Left lung (tissue), 10 donors: ENCODE results near the gene DIPK1C. TPM values are rescaled to one million over a fixed set of nuclear protein-coding genes. Genes with fewer than 3 reads are reported as not detected.

ENCODE experiments used
- ATAC-seq: fragments of 200-7000 bp; cut with Tn5 transposase; one replicate; pipeline ENCODE4 v1.9.1; 2020; ENCODE audit warnings: moderate library complexity
- DNase-seq, 4 donors: peaks; one replicate each; pipeline ENCODE4 v3.0.0-alpha.2; 2013 to 2020
- H3K27ac ChIP-seq, 2 donors: fragments of 200-600 bp; sonication (generic) in 1 of 2; one replicate each; pipeline versions ENCODE4 v1.5.0 to v1.8.0; 2020 to 2021
- H3K27me3 ChIP-seq, 2 donors: fragments of 200-600 bp; sonication (generic) in 1 of 2; one replicate each; pipeline versions ENCODE4 v1.5.0 to v1.8.0; 2020 to 2021
- H3K36me3 ChIP-seq, 2 donors: fragments of 200-600 bp; sonication (generic) in 1 of 2; one replicate each; pipeline versions ENCODE4 v1.5.0 to v1.8.0; 2020 to 2021
- H3K4me1 ChIP-seq, 2 donors: fragments of 200-600 bp; one replicate each; pipeline ENCODE4 v1.8.0; 2021
- H3K4me3 ChIP-seq, 2 donors: fragments of 200-600 bp; sonication (generic) in 1 of 2; one replicate each; pipeline versions ENCODE4 v1.5.0 to v1.8.0; 2020 to 2021; ENCODE audit warnings: mild to moderate bottlenecking in 1 of 2
- H3K9me3 ChIP-seq, 2 donors: fragments of 200-600 bp; sonication (generic) in 1 of 2; one replicate each; pipeline versions ENCODE4 v1.5.0 to v1.8.0; 2020 to 2021
- intact Hi-C, 2 donors: fragments of 100-400 bp; cut with DNase I; formaldehyde crosslinking; loops; one replicate each; pipeline versions ENCODE4 v1.11.2 to v1.14.2; 2022
- polyA plus RNA-seq, 6 donors: library from polyadenylated mRNA; unstranded; fragments of 120-200 nt; gene quantifications; one replicate each; pipeline ENCODE4 v1.2.1, GENCODE V29; 2013; ENCODE audit not compliant: insufficient read length in 6 of 6
- total RNA-seq, 2 donors: library from RNA; stranded (reverse); fragmentation: NEBNext Ultra II Directional; extraction: Animal tissue kit (Norgen Biotek cat#: 25700); gene quantifications; one replicate each; pipeline ENCODE4 v1.2.1, GENCODE V29; 2021
- TF ChIP-seq, protein P1 (sequence below), 2 donors: fragments of 200-600 bp; sonication (generic) in 1 of 2; IDR thresholded peaks; one replicate each; pipeline versions ENCODE4 v1.5.0 to v1.8.0; 2021; ENCODE audit warnings: antibody characterized with exemption in 2 of 2
- donor health status: DM: no; HTN: yes; CAD: no.
- donor health status: DM: no; HTN: no; CAD: no.

The DIPK1C gene
- total and polyA plus RNA-seq, 8 donors, result 0.09 to 0.31 (median 0.21) TPM; not detected in 3

DNA sequence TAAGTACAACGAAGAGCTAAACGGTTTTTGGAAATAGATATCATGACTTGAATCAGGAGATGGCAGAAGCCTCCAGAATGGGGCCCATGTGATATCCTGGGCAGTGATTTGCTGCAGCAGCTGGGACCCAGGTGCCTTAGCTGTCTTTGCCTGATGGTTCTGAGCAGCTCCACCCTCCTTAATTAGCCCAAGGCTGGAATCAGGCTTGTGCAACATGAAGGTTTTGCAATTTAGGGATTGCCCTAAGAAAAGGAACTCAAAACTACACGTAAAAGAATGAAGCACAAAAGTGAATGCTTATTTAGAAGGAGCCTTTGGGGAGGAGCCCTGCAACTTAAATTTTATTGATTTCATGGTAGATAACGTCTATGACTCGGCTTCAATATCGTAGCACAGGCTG lies 21.8 kb upstream of the DIPK1C start:
- no peaks in the 10 kb centered on the region for H3K27me3 ChIP-seq
- H3K4me1 ChIP-seq, result peaks cover 0 to 24% of the 10 kb centered on the region in 2 donors
- H3K27ac ChIP-seq, result peak overlapping the region in 1 of 2 donors; percentile 50
- no peaks in the 10 kb centered on the region for H3K36me3 ChIP-seq
- intact Hi-C loops, result no loop called here
- no peak for DNase-seq
- H3K9me3 ChIP-seq, result no peaks in the 10 kb centered on the region
- ATAC-seq, result no peak
- H3K4me3 ChIP-seq, result no peak overlapping the region
- TF ChIP-seq, protein P1, sequence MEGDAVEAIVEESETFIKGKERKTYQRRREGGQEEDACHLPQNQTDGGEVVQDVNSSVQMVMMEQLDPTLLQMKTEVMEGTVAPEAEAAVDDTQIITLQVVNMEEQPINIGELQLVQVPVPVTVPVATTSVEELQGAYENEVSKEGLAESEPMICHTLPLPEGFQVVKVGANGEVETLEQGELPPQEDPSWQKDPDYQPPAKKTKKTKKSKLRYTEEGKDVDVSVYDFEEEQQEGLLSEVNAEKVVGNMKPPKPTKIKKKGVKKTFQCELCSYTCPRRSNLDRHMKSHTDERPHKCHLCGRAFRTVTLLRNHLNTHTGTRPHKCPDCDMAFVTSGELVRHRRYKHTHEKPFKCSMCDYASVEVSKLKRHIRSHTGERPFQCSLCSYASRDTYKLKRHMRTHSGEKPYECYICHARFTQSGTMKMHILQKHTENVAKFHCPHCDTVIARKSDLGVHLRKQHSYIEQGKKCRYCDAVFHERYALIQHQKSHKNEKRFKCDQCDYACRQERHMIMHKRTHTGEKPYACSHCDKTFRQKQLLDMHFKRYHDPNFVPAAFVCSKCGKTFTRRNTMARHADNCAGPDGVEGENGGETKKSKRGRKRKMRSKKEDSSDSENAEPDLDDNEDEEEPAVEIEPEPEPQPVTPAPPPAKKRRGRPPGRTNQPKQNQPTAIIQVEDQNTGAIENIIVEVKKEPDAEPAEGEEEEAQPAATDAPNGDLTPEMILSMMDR (IDR thresholded peaks at IDR 0.05), result no peak

DNA sequence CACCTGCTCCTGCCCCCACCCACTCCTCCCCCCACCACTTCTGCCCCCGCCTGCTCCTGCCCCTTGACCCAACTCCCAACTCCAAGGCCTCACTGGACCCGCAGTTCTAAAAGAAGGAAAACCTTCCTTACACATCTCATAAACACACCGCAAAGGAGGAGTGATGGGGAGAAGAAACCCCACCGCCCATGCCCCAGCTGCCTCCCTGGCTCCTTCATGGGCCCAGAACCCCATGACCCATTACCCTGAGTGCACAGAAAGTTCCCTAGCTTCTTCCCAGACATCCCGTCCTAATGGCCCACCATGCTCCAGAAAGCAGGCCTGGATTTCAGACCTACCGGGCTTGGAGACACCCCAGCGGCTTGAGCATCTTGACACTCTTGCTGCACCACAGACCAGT lies 21.2 kb upstream of the DIPK1C start:
- Histone ChIP-seq H3K27me3 (no peaks in the 10 kb centered on the region), H3K9me3 (no peaks in the 10 kb centered on the region), H3K27ac (no peak overlapping the region), H3K4me3 (no peak overlapping the region), H3K36me3 (no peaks in the 10 kb centered on the region), H3K4me1 (peaks cover 0 to 24% of the 10 kb centered on the region in 2 donors)
- ATAC-seq (no peak), DNase-seq (no peak)
- intact Hi-C loops, result no loop called here
- TF ChIP-seq, protein P1 (IDR thresholded peaks at IDR 0.05), result no peak

DNA sequence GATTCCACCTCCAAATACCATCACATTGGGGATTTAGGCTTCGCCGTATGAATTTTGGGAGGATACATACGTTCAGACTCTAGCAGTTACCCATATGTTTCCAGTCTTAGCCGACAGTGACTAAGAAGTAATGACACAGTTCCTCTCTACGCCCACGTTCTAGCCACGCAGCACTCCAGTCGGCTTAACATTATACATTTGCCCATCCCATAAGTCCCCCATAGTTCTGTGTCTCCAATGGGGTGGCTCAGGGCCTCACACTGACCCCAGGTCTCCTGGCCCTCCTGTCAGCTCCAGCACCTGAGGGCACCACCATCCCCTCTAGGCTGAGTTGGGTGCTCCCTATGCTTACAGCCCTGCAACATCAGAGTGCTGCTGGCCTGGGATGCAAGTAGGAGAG lies 20.7 kb upstream of the DIPK1C start:
- TF ChIP-seq, protein P1 (IDR thresholded peaks at IDR 0.05), result no peak
- no peak for DNase-seq
- Histone ChIP-seq H3K9me3 (no peaks in the 10 kb centered on the region), H3K27me3 (no peaks in the 10 kb centered on the region), H3K4me1 (peaks cover 0 to 24% of the 10 kb centered on the region in 2 donors), H3K4me3 (no peak overlapping the region), H3K27ac (no peak overlapping the region), H3K36me3 (no peaks in the 10 kb centered on the region)
- intact Hi-C loops, result no loop called here
- ATAC-seq, result no peak

DNA sequence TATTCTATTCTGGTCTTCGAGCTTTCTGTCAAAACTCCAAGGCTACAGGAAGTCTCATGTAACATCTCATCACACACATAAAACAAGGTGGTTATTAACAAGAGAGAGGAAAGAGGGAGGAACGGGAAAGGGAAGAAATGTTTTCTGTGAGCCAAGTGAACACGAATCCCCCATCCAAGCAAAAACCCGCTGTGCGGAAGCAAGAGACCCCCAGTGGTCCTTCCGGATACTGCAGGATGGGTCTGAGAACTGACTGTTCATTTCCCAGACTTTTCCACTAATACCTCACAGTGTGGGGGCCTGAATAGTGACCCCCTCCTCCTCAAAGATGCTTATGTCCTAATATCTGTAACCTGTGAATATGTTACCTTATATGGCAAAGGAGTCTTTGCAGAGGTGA lies 19.0 kb upstream of the DIPK1C start:
- no peak overlapping the region for H3K27ac ChIP-seq
- TF ChIP-seq, protein P1 (IDR thresholded peaks at IDR 0.05), result peak; percentile 20 to 41
- DNase-seq (peak in 1 of 4 donors; percentile 56), ATAC-seq (no peak)
- H3K27me3 ChIP-seq, result no peaks in the 10 kb centered on the region
- no peak overlapping the region for H3K4me3 ChIP-seq
- H3K9me3 ChIP-seq, result no peaks in the 10 kb centered on the region
- no peaks in the 10 kb centered on the region for H3K36me3 ChIP-seq
- intact Hi-C loops, result no loop called here
- peaks cover 0 to 24% of the 10 kb centered on the region in 2 donors for H3K4me1 ChIP-seq

DNA sequence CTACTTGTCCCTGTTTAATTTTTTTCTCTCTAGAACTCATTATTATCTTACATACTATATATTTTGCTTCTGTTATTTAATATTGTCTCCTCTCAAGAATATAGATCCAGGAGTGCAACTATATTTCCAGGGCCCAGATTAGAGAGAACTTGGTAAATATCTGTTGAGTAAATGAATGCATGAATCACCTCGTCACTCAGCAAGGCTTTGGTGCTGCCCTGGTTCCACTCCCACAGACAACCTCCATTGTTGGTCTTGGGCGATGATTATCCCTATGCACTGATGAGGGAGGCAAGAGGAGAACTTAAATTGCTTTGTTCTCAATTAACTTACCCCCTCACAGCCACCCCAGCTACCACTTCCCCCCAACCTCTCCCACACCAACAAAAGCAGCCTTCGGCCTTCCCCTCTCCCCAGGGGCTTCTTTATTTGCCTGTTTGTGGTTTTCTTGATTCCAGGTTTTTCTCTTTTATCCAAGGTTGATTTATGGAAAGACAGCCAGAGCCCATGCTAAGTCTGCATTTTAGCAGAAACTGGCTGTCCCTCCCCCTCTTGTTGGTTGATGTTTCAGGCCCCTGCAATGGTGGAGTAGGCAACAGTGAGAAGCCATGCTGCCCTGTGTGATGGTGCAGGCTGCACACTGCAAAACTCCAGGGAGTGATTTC lies 17.0 kb upstream of the DIPK1C start:
- Histone ChIP-seq H3K27ac (no peak overlapping the region), H3K27me3 (no peaks in the 10 kb centered on the region), H3K4me1 (peaks cover 0 to 8% of the 10 kb centered on the region in 2 donors), H3K4me3 (no peak overlapping the region), H3K36me3 (no peaks in the 10 kb centered on the region), H3K9me3 (peaks cover 0 to 8% of the 10 kb centered on the region in 2 donors)
- TF ChIP-seq, protein P1 (IDR thresholded peaks at IDR 0.05), result no peak
- intact Hi-C loops, result loop anchor here in 1 of 2 donors (5.0 kb wide), 1 partner anchor 122 kb away; no protein-coding TSS in a partner anchor
- no peak for ATAC-seq
- no peak for DNase-seq
